ENCODE data around the gene FKBP15.
"Not testable (repeated sequence)": the region's sequence is repeated elsewhere in the genome, so short reads cannot be mapped to it uniquely, and the experiment has no call there.

The FKBP15 gene

GRCh38 chr9:113237026-113237425 is 15.9 kb upstream of the FKBP15 start:
- no peak overlapping the region for H3K4me3 ChIP-seq (ENCODE audit: low read depth, low read length)
- TF ChIP-seq CTCF (IDR thresholded peaks at IDR 0.05; ENCODE audit: insufficient read depth, low read depth, low read length, missing control alignments): no peak
- no peak for DNase-seq (ENCODE audit: low read depth)

GRCh38 chr9:113235701-113236255 is 14.7 kb upstream of the FKBP15 start:
- H3K4me3 ChIP-seq (ENCODE audit: low read depth, low read length); DNase-seq (ENCODE audit: low read depth): not testable (repeated sequence)

GRCh38 chr9:113231701-113232100 is 10.6 kb upstream of the FKBP15 start:
- DNase-seq (ENCODE audit: low read depth): no peak
- no peak for TF ChIP-seq CTCF (IDR thresholded peaks at IDR 0.05; ENCODE audit: insufficient read depth, low read depth, low read length, missing control alignments)
- no peak overlapping the region for H3K4me3 ChIP-seq (ENCODE audit: low read depth, low read length)

- no peak for TF ChIP-seq CTCF (IDR thresholded peaks at IDR 0.05; ENCODE audit: insufficient read depth, low read depth, low read length, missing control alignments)
- no peak for DNase-seq (ENCODE audit: low read depth)
- no peak overlapping the region for H3K4me3 ChIP-seq (ENCODE audit: low read depth, low read length)
These were observed 7.1 kb upstream of the FKBP15 start for GRCh38 chr9:113228130-113228665.

- no peak for DNase-seq (ENCODE audit: low read depth)
- TF ChIP-seq CTCF (IDR thresholded peaks at IDR 0.05; ENCODE audit: insufficient read depth, low read depth, low read length, missing control alignments): no peak
These were observed 6.4 kb upstream of the FKBP15 start for GRCh38 chr9:113227436-113227835.

GRCh38 chr9:113223963-113224362 is 2.9 kb upstream of the FKBP15 start:
- H3K4me3 ChIP-seq (ENCODE audit: low read depth, low read length): no peak overlapping the region
- no peak for TF ChIP-seq CTCF (IDR thresholded peaks at IDR 0.05; ENCODE audit: insufficient read depth, low read depth, low read length, missing control alignments)
- DNase-seq (ENCODE audit: low read depth): no peak

More at GRCh38 chr9:113227436-113227835, 6.4 kb upstream of the FKBP15 start:
- no peak overlapping the region for H3K4me3 ChIP-seq (ENCODE audit: low read depth, low read length)

GRCh38 chr9:113222482-113222841 is 1.4 kb upstream of the FKBP15 start:
- H3K4me3 ChIP-seq (ENCODE audit: low read depth, low read length): peak overlapping the region; percentile 86
- no peak for DNase-seq (ENCODE audit: low read depth)
- no peak for TF ChIP-seq CTCF (IDR thresholded peaks at IDR 0.05; ENCODE audit: insufficient read depth, low read depth, low read length, missing control alignments)

Data from GM12865 (cell line).